Left lobe of liver (tissue), 2 donors: Measurements from ENCODE around the gene BMP7. TPM values are rescaled to one million over a fixed set of nuclear protein-coding genes. Genes with fewer than 3 reads are reported as not detected.

ENCODE experiments used
- ATAC-seq: fragments of 200-7000 bp; cut with Tn5 transposase; one replicate; pipeline ENCODE4 v1.9.1; 2020; ENCODE audit warnings: mild to moderate bottlenecking, moderate library complexity
- DNase-seq: peaks from one replicate; pipeline ENCODE4 v3.0.0-alpha.2; 2020; ENCODE audit warnings: low spot score
- total RNA-seq: library from RNA; stranded (reverse); gene quantifications from one replicate; pipeline ENCODE4 v1.2.1, GENCODE V29; 2021
- donor health status: DM: no; HTN: no; CAD: no; lungs with moderate emphysema.
- donor health status: DM: no; HTN: yes; CAD: no.

BMP7 gene
- total RNA-seq, 1 donor from 2014 or later, result 0.38 TPM

- no peak for DNase-seq
- no peak for ATAC-seq
These were observed 51.5 kb downstream of the BMP7 start for GRCh38 chr20:57214948-57215347.

GRCh38 chr20:57214427-57214826 is 52.0 kb downstream of the BMP7 start:
- ATAC-seq (no peak), DNase-seq (no peak)

DNA sequence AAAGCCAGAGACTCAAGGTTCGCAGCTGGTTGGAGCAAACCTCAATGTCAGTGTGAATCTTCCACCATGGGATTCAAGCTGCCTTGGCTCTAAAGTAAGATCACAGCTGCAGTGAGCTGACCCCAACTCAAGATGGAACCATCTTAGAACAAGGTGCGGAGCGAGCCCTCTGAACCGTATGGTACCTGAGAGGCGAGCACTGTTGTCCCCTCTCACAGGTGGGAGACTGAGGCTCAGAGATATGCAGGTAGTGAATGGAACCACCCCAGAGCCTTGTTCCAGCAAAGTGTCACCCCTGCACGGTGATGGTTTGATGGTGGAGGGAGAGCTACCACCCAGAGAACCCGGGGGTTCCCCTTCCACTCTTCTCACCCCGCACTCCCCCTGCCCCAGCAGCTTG is 52.5 kb downstream of the BMP7 start:
- ATAC-seq, result no peak
- DNase-seq, result no peak

- no peak for ATAC-seq
These were observed 53.1 kb downstream of the BMP7 start for GRCh38 chr20:57213291-57213690.

GRCh38 chr20:57212534-57213276 is 53.7 kb downstream of the BMP7 start:
- DNase-seq (no peak), ATAC-seq (no peak)

More at GRCh38 chr20:57213291-57213690, 53.1 kb downstream of the BMP7 start:
- DNase-seq, result no peak

DNA sequence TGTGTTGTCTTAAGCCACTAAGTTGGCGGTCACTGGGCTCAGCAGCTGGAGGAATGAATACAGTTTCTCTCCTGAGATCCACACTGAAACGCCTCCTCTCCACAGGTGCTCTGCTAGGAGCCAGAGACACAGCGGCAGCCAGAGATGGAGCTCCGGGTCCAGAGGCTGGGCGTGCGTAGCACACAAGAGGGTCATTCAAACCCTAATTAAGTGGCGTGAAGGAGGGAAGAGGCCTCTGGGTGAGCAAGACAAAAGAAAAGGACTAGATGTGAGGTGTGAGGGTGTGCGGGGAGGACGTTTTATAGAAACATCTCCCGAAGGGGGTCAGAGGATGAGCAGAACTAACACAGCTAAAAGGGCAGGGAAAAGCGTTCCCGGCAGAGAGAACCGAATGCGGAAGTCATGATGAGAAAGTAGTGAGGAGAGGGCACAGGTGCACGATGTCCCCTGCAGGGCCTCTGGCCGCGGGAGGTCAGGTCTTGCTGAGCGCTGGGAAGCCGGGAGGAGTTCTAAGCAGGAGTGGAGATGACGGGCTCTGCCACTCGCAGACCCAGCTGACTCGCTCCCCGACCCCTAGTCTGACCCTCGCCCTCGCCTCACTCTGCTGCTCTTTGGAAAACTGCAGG is 54.4 kb downstream of the BMP7 start:
- no peak for ATAC-seq

DNA sequence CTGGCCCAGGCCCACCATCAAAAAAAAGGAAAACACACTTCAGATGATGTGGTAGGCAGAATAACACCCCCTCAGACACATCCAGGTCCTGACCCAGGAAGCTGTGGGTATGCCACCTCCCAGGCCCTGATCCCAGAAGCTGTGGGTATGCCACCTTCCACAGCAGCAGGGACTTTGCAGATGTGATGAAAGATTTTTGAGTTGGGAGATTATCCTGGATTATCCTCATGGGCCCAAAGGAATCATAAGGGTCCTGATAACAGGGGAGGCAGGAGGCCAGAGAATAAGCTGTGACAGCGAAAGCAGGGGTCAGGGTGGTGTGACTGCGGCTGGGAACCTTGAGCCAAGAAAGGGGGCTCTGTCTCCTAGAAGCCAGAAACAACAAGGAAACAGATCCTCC is 55.0 kb downstream of the BMP7 start:
- DNase-seq (no peak), ATAC-seq (no peak)

More for the DNA sequence above, 54.4 kb downstream of the BMP7 start:
- DNase-seq, result no peak

- ATAC-seq (no peak), DNase-seq (no peak)
These were observed 55.5 kb downstream of the BMP7 start for GRCh38 chr20:57210911-57211280.

- ATAC-seq (peak; percentile 99), DNase-seq (peak; percentile 70)
These were observed 56.2 kb downstream of the BMP7 start for GRCh38 chr20:57210054-57210910.

- ATAC-seq (no peak), DNase-seq (no peak)
These were observed 57.0 kb downstream of the BMP7 start for GRCh38 chr20:57209413-57209812.

GRCh38 chr20:57208198-57208597 is 58.2 kb downstream of the BMP7 start:
- DNase-seq (no peak), ATAC-seq (no peak)

GRCh38 chr20:57207251-57207650 is 59.2 kb downstream of the BMP7 start:
- ATAC-seq, result no peak
- no peak for DNase-seq

- DNase-seq (no peak), ATAC-seq (no peak)
These were observed 60.7 kb downstream of the BMP7 start for GRCh38 chr20:57205606-57206219.

- ATAC-seq, result no peak
- DNase-seq, result no peak
These were observed 62.5 kb downstream of the BMP7 start for GRCh38 chr20:57203986-57204385.

- no peak for ATAC-seq
- DNase-seq, result no peak
These were observed 63.2 kb downstream of the BMP7 start for GRCh38 chr20:57203204-57203603.

DNA sequence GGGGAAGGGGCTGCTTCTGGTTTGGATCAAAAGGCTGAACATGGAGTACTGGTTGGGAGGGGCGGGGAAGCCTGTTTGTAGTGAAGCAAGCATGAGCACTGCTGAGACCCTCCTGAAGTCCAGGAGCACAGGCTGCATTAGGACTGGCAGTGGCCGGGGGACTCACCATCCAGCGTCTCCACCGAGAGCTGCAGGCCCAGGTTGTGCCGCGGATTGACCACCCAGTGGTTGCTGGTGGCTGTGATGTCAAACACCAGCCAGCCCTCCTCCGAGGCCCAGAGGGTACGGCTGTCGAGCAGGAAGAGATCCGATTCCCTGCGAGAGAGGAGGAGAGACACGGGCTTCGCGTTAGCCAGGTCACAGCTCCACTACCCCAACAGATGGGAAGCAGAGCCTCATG is 64.1 kb downstream of the BMP7 start:
- no peak for DNase-seq
- no peak for ATAC-seq

DNA sequence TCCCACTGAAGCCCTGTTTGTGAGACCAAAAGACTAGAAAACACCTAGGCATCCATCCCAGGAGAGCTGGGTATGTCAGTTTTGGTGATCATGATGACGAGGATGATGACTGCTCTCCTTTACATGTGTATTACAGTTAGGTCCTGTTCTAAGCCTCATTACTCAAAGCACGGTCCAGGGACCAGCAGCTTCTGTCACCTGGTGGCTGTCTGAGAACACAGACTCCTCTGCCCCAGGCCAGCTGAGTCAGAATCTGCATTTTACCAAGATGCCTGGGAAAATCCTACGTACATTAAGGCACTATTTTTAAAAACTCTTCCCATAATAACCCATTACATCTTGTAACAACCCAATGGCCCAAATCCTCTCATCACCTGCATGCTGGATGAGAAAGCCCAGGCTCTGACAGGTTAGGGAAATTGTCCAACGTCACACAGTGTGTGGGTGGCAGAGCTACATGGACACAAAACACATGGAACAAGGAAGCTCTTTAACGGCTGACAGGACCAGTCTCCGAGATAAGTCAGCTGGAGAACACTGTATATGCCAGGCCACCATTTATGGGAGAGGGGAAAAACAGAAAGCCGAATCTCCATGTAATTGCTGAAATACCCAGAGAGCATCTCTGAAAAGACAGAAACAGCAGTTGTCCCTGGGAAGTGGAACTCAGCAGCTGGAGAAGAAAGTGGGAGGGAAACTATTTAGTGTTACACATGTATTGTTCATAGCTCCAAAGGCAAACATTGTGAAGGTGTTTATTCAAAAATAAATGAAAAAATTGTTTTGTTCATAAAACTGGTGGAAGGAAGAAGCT is 65.4 kb downstream of the BMP7 start:
- ATAC-seq (no peak), DNase-seq (no peak)

DNA sequence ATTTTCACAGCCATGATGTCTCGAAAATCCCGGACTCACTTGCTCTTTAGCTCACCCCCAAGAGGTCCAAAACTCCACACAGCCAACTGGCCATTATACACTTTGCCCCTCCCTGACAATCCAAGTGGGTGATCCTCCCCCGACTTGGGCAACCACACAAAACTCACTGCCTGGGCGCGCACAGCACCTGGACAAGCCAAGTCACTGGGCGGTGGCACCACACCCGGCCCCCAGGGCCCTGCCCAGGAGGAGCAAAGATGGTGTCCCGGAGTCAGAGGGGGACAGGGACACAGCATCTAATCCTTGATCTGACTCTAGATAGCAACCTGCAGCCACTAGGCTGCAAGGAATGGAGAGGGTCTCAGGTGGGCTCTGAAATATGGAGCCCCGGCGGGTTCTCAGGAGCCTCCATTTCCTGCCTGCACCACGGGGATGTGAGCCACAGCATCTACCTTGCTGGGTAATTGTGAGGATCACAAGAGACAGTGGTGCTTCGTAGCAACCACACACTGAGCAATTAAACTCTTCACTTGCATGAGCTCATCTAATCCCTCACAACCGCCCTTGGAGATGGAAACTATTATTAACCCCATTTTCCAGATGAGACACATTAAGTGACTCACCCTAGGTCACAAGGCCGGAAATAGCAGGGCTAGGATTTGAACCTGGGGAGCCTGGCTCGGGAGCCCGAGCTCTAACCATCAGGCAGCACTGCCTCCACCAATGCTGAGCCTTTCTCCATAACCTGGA is 66.6 kb downstream of the BMP7 start:
- no peak for DNase-seq
- no peak for ATAC-seq

DNA sequence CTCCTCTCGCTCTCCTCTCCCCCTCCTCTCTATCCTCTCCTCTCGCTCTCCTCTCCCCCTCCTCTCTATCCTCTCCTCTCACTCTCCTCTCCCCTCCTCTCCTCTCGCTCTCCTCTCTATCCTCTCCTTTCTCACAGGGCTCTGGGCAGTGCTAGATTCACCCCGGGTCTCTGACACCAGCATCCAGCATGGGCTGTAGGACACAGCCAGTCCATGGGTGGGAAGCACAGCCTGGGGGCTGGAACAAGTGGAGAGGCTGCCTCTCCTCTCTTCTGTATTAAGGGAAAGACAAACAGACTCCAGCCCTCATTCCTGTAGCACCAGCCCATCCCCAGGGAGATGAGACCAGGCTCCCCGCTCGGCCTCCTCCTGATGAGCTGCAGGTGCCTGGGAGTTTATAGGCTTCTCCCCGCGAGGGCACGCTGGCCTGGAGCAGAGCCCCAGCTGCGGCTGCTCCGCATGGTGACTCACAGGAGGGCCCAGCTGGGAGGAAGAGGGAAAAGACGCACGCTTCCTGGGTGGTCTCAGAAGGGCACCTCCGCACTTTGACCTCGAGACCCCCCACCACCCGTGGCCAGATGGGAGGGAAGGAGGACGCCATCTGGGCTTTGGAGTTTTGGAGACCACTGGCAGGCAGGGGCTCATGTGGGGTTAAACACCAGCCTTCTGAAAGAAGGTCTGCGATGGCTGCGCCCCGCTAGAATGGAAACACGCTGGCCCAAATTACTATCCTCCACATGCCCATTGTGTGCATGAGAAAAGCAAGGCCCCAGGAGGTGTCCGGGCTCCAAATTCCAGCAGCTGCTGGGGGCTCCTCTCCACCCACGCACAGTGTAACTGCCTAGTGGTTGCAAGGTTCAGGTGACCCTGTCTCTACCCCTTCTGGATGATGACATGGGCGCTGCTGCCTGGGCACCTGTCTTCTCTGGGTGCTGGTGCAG is 68.0 kb downstream of the BMP7 start:
- DNase-seq (no peak), ATAC-seq (no peak)
